Colonic mucosa (tissue), 4 donors: ENCODE data around the gene FAM240A. TPM values are rescaled to one million over a fixed set of nuclear protein-coding genes. Genes with fewer than 3 reads are reported as not detected.

Experiments used
- DNase-seq: peaks from one replicate; pipeline ENCODE4 v3.0.0-alpha.2; 2020
- H3K27ac ChIP-seq: fragments of 200-600 bp; one replicate; pipeline ENCODE4 v1.8.0; 2021
- H3K27me3 ChIP-seq: fragments of 200-600 bp; one replicate; pipeline ENCODE4 v1.8.0; 2021
- H3K36me3 ChIP-seq: fragments of 200-600 bp; one replicate; pipeline ENCODE4 v1.8.0; 2021
- H3K4me1 ChIP-seq: fragments of 200-600 bp; one replicate; pipeline ENCODE4 v1.8.0; 2021; ENCODE audit warnings: mild to moderate bottlenecking
- H3K4me3 ChIP-seq: fragments of 200-600 bp; one replicate; pipeline ENCODE4 v1.8.0; 2021
- H3K9ac ChIP-seq, 2 donors: one replicate each; pipeline ENCODE4 v1.7.0; 2013; ENCODE audit warnings: control low read depth in 2 of 2, low read depth in 2 of 2, low read length in 2 of 2
- H3K9me3 ChIP-seq: fragments of 200-600 bp; one replicate; pipeline ENCODE4 v1.8.0; 2021
- CTCF ChIP-seq: fragments of 200-600 bp; IDR thresholded peaks from one replicate; pipeline ENCODE4 v1.8.0; 2022; ENCODE audit warnings: antibody characterized with exemption, mild to moderate bottlenecking
- intact Hi-C: fragments of 100-400 bp; cut with DNase I; formaldehyde crosslinking; loops from one replicate; pipeline ENCODE4 v1.14.1; 2022
- total RNA-seq, 2 donors: library from RNA; stranded (reverse); fragmentation: NEBNext Ultra II Directional in 1 of 2; extraction: Animal tissue kit (Norgen Biotek cat#: 25700) in 1 of 2; gene quantifications; one replicate each; pipeline ENCODE4 v1.2.1, GENCODE V29; 2021
- donor health status: healthy.
- donor health status: DM: no; HTN: no; CAD: no.
- donor health status: DM: no; HTN: no; CAD: no.

Gene FAM240A
- total RNA-seq, 2 donors from 2014 or later: not detected

- Histone ChIP-seq H3K27ac (no peak overlapping the region), H3K9ac (no peak overlapping the region), H3K27me3 (no peaks in the 10 kb centered on the region), H3K4me1 (no peaks in the 10 kb centered on the region), H3K4me3 (no peak overlapping the region), H3K9me3 (no peaks in the 10 kb centered on the region), H3K36me3 (no peaks in the 10 kb centered on the region)
- no peak for TF ChIP-seq CTCF
- no peak for DNase-seq
- intact Hi-C loops: no loop called here
Observed at GRCh38 chr3:46675426-46675825, 63.1 kb downstream of the FAM240A start.

Other genes with a start within 250 kb of the FAM240A start
- 1 to 10 TPM in 1 of 2 donors, under 1 TPM in 1; 0.57 to 1.9 TPM for gene CCR5, start 241.6 kb upstream of the FAM240A start, total RNA-seq
- 10 to 100 TPM; 10.9 to 17.6 TPM for gene CCRL2, start 205.3 kb upstream of the FAM240A start, total RNA-seq
- 1 to 10 TPM; 1.0 to 1.6 TPM for gene LTF, start 147.6 kb upstream of the FAM240A start, total RNA-seq
- not detected for gene RTP3, start 114.5 kb upstream of the FAM240A start, total RNA-seq
- gene LRRC2, start 46.2 kb upstream of the FAM240A start, total RNA-seq: 1 to 10 TPM in 1 of 2 donors, under 1 TPM in 1; 0.44 to 2.0 TPM
- gene ALS2CL, start 81.2 kb downstream of the FAM240A start, total RNA-seq: 10 to 100 TPM; 21.8 to 40.3 TPM
- under 1 TPM in 1 of 2 donors, not detected in 1; 0.13 TPM for gene TMIE, start 88.9 kb downstream of the FAM240A start, total RNA-seq
- gene PRSS50, start 105.3 kb downstream of the FAM240A start, total RNA-seq: not detected